Upper lobe of right lung (tissue), 1 donor: ENCODE results near the gene MIA. TPM values are rescaled to one million over a fixed set of nuclear protein-coding genes. Genes with fewer than 3 reads are reported as not detected.

Experiments used
- ATAC-seq: fragments of 200-7000 bp; cut with Tn5 transposase; one replicate; pipeline ENCODE4 v1.9.1; 2020; ENCODE audit warnings: mild to moderate bottlenecking, moderate library complexity
- DNase-seq: peaks from one replicate; pipeline ENCODE4 v3.0.0-alpha.2; 2020
- H3K27ac ChIP-seq: fragments of 200-600 bp; one replicate; pipeline ENCODE4 v1.8.0; 2022
- H3K27me3 ChIP-seq: fragments of 200-600 bp; one replicate; pipeline ENCODE4 v1.8.0; 2022; ENCODE audit warnings: mild to moderate bottlenecking
- H3K36me3 ChIP-seq: fragments of 200-600 bp; one replicate; pipeline ENCODE4 v1.8.0; 2022
- H3K4me1 ChIP-seq: fragments of 200-600 bp; one replicate; pipeline ENCODE4 v1.8.0; 2022
- H3K4me3 ChIP-seq: fragments of 200-600 bp; one replicate; pipeline ENCODE4 v1.8.0; 2022; ENCODE audit warnings: mild to moderate bottlenecking
- H3K9me3 ChIP-seq: fragments of 200-600 bp; one replicate; pipeline ENCODE4 v1.8.0; 2022
- intact Hi-C: fragments of 100-400 bp; cut with DNase I; formaldehyde crosslinking; loops from one replicate; pipeline ENCODE4 v1.11.0; 2022
- total RNA-seq: library from RNA; stranded (reverse); fragmentation: NEBNext Ultra II Directional; extraction: Animal tissue kit (Norgen Biotek cat#: 25700); gene quantifications from one replicate; pipeline ENCODE4 v1.2.1, GENCODE V29; 2021
- TF ChIP-seq, protein P1 (sequence below): fragments of 200-600 bp; IDR thresholded peaks from one replicate; pipeline ENCODE4 v1.8.0; 2022; ENCODE audit warnings: antibody characterized with exemption
- donor health status: DM: no; HTN: yes; CAD: no; lungs with severe emphysema.

The MIA gene
- total RNA-seq, 1 donor from 2014 or later, result not detected

- Histone ChIP-seq H3K36me3 (no peaks in the 10 kb centered on the region), H3K27me3 (no peaks in the 10 kb centered on the region), H3K4me3 (no peak overlapping the region), H3K4me1 (peaks cover 14% of the 10 kb centered on the region), H3K9me3 (no peaks in the 10 kb centered on the region), H3K27ac (no peak overlapping the region)
- intact Hi-C loops, result no loop called here
- ATAC-seq (no peak), DNase-seq (no peak)
- TF ChIP-seq, protein P1, sequence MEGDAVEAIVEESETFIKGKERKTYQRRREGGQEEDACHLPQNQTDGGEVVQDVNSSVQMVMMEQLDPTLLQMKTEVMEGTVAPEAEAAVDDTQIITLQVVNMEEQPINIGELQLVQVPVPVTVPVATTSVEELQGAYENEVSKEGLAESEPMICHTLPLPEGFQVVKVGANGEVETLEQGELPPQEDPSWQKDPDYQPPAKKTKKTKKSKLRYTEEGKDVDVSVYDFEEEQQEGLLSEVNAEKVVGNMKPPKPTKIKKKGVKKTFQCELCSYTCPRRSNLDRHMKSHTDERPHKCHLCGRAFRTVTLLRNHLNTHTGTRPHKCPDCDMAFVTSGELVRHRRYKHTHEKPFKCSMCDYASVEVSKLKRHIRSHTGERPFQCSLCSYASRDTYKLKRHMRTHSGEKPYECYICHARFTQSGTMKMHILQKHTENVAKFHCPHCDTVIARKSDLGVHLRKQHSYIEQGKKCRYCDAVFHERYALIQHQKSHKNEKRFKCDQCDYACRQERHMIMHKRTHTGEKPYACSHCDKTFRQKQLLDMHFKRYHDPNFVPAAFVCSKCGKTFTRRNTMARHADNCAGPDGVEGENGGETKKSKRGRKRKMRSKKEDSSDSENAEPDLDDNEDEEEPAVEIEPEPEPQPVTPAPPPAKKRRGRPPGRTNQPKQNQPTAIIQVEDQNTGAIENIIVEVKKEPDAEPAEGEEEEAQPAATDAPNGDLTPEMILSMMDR, result no peak
These were observed 306 bp downstream of the MIA start for GRCh38 chr19:40775632-40776022.

- Histone ChIP-seq H3K4me3 (no peak overlapping the region), H3K36me3 (no peaks in the 10 kb centered on the region), H3K4me1 (peaks cover 14% of the 10 kb centered on the region), H3K27me3 (no peaks in the 10 kb centered on the region), H3K27ac (peak overlapping the region; percentile 97), H3K9me3 (no peaks in the 10 kb centered on the region)
- TF ChIP-seq, protein P1, result no peak
- ATAC-seq (no peak), DNase-seq (no peak)
- intact Hi-C loops, result no loop called here
These were observed 1.0 kb downstream of the MIA start for GRCh38 chr19:40776364-40776763.

DNA sequence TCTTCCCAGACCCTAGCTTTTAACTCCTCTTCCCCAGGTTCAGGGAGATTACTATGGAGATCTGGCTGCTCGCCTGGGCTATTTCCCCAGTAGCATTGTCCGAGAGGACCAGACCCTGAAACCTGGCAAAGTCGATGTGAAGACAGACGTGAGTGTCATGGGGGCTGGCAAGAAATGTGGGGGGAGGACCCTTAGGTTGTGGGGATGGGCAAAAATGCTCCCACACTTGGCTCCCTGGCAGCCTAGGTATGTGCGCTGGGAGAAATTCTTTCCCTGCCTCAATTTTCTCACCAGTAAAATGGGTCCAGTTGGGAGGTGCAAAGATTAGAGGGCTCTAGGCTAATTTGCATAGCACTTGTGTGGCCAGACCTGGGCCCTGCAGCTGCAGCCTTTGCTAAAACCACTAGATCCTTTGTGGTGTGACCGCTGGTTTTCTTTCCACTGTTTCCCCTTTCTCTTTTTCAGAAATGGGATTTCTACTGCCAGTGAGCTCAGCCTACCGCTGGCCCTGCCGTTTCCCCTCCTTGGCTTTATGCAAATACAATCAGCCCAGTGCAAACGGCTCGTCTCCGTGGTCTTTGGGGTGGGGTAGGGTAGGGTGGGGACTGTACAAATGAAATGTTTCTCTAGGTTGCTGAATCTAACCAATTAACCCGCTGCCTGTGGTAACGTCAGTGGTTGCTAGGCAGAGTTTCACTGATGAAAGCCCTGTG is 1.8 kb downstream of the MIA start:
- H3K27me3 ChIP-seq, result no peaks in the 10 kb centered on the region
- intact Hi-C loops, result no loop called here

GRCh38 chr19:40777645-40777936 is 2.3 kb downstream of the MIA start:
- DNase-seq (no peak), ATAC-seq (no peak)
- Histone ChIP-seq H3K4me1 (peaks cover 14% of the 10 kb centered on the region), H3K9me3 (no peaks in the 10 kb centered on the region), H3K27me3 (no peaks in the 10 kb centered on the region), H3K36me3 (no peaks in the 10 kb centered on the region), H3K4me3 (peak overlapping the region; percentile 81), H3K27ac (peak overlapping the region; percentile 97)
- intact Hi-C loops, result no loop called here
- TF ChIP-seq, protein P1, result no peak

More for the DNA sequence above, 1.8 kb downstream of the MIA start:
- TF ChIP-seq, protein P1, result no peak
- no peaks in the 10 kb centered on the region for H3K9me3 ChIP-seq
- no peaks in the 10 kb centered on the region for H3K36me3 ChIP-seq
- H3K4me3 ChIP-seq, result peak overlapping the region; percentile 81
- H3K4me1 ChIP-seq, result peaks cover 14% of the 10 kb centered on the region
- DNase-seq (peak; percentile 89), ATAC-seq (peak; percentile 75)
- peak overlapping the region; percentile 97 for H3K27ac ChIP-seq

GRCh38 chr19:40777937-40778705 is 2.8 kb downstream of the MIA start, which contains the start of gene RAB4B:
Gene RAB4B, plus strand, starts transcription at chr19:40778247. Its CDS starts 129 bp downstream, at chr19:40778376.
- H3K9me3 ChIP-seq, result no peaks in the 10 kb centered on the region
- no peaks in the 10 kb centered on the region for H3K27me3 ChIP-seq
- intact Hi-C loops, result no loop called here
- H3K27ac ChIP-seq, result peak within 1 kb of the TSS; percentile 97
- peak; percentile 95 for ATAC-seq
- peak; percentile 100 for DNase-seq
- peak within 1 kb of the TSS; percentile 81 for H3K4me3 ChIP-seq
- peaks cover 14% of the 10 kb centered on the region for H3K4me1 ChIP-seq
- H3K36me3 ChIP-seq, result no peaks in the 10 kb centered on the region
- TF ChIP-seq, protein P1, result no peak
